ENCODE results near the gene ATP6V1C2.

- TF ChIP-seq CTCF (IDR thresholded peaks at IDR 0.05) (no peak), POLR2A (IDR thresholded peaks at IDR 0.05) (no peak)
Measured at GRCh38 chr2:10752236-10752635, 30.8 kb downstream of the ATP6V1C2 start.

All from lower leg skin (tissue), 3 donors.